MM.1S (cell line): ENCODE data around the gene SLC9C1.

Experiments
- DNase-seq: peaks from one replicate; pipeline ENCODE4 v3.0.0-alpha.2; 2015
- H2AFZ ChIP-seq: fragments of 300-600 bp; sonication (generic); 2 replicates; pipeline ENCODE4 v1.6.0; 2016; ENCODE audit warnings: antibody characterized with exemption, low read length
- H3F3A ChIP-seq: fragments of 300-600 bp; sonication (generic); 2 replicates; pipeline ENCODE4 v1.6.1; 2016; ENCODE audit warnings: mild to moderate bottlenecking, antibody characterized with exemption, low read length, moderate library complexity, mixed read lengths; ENCODE audit not compliant: insufficient read depth
- H3K27ac ChIP-seq: fragments of 300-600 bp; sonication (generic); 2 replicates; pipeline ENCODE4 v1.5.1; 2016; ENCODE audit warnings: mild to moderate bottlenecking, low read length
- H3K27me3 ChIP-seq: fragments of 300-600 bp; sonication (generic); replicated peaks from 2 replicates; pipeline ENCODE4 v1.6.0; 2016; ENCODE audit warnings: low read length; ENCODE audit not compliant: insufficient read depth
- H3K36me3 ChIP-seq: fragments of 300-600 bp; sonication (generic); replicated peaks from 2 replicates; pipeline ENCODE4 v1.6.1; 2016; ENCODE audit warnings: mild to moderate bottlenecking, low read length, mixed read lengths; ENCODE audit not compliant: insufficient read depth
- H3K4me1 ChIP-seq: fragments of 300-600 bp; sonication (generic); 2 replicates; pipeline ENCODE4 v1.6.1; 2016; ENCODE audit warnings: low read length, mixed read lengths
- H3K4me2 ChIP-seq: fragments of 300-600 bp; sonication (generic); 2 replicates; pipeline ENCODE4 v1.6.0; 2016; ENCODE audit warnings: low read depth, low read length
- H3K4me3 ChIP-seq: fragments of 300-600 bp; sonication (generic); 2 replicates; pipeline ENCODE4 v1.5.1; 2016; ENCODE audit warnings: low read length, mixed read lengths
- H3K79me2 ChIP-seq: fragments of 300-600 bp; sonication (generic); 2 replicates; pipeline ENCODE4 v1.6.1; 2016; ENCODE audit warnings: mixed run types, low read length, mixed read lengths
- H3K9ac ChIP-seq: fragments of 300-600 bp; sonication (generic); 2 replicates; pipeline ENCODE4 v1.6.1; 2016; ENCODE audit warnings: low read length, mixed read lengths
- H3K9me2 ChIP-seq: fragments of 300-600 bp; sonication (generic); replicated peaks from 2 replicates; pipeline ENCODE4 v1.6.1; 2016; ENCODE audit warnings: mild to moderate bottlenecking, low read length, mixed read lengths; ENCODE audit not compliant: insufficient read depth
- H3K9me3 ChIP-seq: fragments of 300-600 bp; sonication (generic); replicated peaks from 2 replicates; pipeline ENCODE4 v1.6.1; 2016; ENCODE audit warnings: mild to moderate bottlenecking, low read length, mixed read lengths; ENCODE audit not compliant: insufficient read depth
- H4K20me1 ChIP-seq: fragments of 300-600 bp; sonication (generic); 2 replicates; pipeline ENCODE4 v1.6.1; 2016; ENCODE audit warnings: mild to moderate bottlenecking, low read length, moderate library complexity, mixed read lengths; ENCODE audit not compliant: insufficient read depth
- EZH2 ChIP-seq: fragments of 300-600 bp; sonication (generic); optimal IDR thresholded peaks from 2 replicates; pipeline ENCODE3; 2017; ENCODE audit warnings: low read depth, mild to moderate bottlenecking, antibody characterized with exemption, low read length, mixed read lengths
- EZH2phosphoT487 ChIP-seq: fragments of 300-600 bp; sonication (generic); IDR thresholded peaks from 2 replicates; pipeline ENCODE4 v1.6.1; 2018; ENCODE audit warnings: antibody characterized with exemption, low read length
- TF ChIP-seq, protein P1 (sequence below): fragments of 300-600 bp; sonication (generic); IDR thresholded peaks from 2 replicates; pipeline ENCODE4 v1.5.1; 2016; ENCODE audit warnings: antibody characterized with exemption, low read length, mixed read lengths

Gene SLC9C1

DNA sequence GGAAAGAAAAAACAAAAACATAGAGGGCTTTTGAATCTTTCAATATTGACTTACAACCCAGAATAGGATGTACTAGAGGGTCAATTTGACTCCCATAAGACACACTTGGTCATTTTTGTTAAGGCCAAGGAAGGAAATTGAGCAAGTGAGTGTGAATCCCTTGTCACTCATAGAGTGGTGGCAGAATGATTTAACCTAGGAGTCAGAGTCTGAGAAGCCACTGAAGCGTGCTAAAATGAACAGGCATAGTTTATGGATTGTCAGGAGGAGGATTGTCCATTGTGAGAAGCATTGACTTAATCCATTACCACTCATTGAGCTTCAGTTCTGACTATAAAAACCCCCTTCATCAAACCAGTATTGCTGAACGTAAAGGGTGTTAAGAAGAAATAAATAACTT lies 152.7 kb downstream of the SLC9C1 start:
- Histone ChIP-seq H3K9me2 (no peaks in the 10 kb centered on the region), H3F3A (no peaks in the 10 kb centered on the region), H3K27ac (no peak overlapping the region), H3K36me3 (no peaks in the 10 kb centered on the region), H3K4me1 (peaks cover 24% of the 10 kb centered on the region), H4K20me1 (no peaks in the 10 kb centered on the region), H3K79me2 (no peaks in the 10 kb centered on the region), H3K9ac (no peak overlapping the region), H3K9me3 (no peaks in the 10 kb centered on the region), H3K27me3 (no peaks in the 10 kb centered on the region), H3K4me3 (no peak overlapping the region), H3K4me2 (no peak overlapping the region), H2AFZ (no peak overlapping the region)
- TF ChIP-seq, protein P1, sequence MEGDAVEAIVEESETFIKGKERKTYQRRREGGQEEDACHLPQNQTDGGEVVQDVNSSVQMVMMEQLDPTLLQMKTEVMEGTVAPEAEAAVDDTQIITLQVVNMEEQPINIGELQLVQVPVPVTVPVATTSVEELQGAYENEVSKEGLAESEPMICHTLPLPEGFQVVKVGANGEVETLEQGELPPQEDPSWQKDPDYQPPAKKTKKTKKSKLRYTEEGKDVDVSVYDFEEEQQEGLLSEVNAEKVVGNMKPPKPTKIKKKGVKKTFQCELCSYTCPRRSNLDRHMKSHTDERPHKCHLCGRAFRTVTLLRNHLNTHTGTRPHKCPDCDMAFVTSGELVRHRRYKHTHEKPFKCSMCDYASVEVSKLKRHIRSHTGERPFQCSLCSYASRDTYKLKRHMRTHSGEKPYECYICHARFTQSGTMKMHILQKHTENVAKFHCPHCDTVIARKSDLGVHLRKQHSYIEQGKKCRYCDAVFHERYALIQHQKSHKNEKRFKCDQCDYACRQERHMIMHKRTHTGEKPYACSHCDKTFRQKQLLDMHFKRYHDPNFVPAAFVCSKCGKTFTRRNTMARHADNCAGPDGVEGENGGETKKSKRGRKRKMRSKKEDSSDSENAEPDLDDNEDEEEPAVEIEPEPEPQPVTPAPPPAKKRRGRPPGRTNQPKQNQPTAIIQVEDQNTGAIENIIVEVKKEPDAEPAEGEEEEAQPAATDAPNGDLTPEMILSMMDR: no peak
- TF ChIP-seq EZH2phosphoT487 (no peak), EZH2 (no peak)
- no peak for DNase-seq

DNA sequence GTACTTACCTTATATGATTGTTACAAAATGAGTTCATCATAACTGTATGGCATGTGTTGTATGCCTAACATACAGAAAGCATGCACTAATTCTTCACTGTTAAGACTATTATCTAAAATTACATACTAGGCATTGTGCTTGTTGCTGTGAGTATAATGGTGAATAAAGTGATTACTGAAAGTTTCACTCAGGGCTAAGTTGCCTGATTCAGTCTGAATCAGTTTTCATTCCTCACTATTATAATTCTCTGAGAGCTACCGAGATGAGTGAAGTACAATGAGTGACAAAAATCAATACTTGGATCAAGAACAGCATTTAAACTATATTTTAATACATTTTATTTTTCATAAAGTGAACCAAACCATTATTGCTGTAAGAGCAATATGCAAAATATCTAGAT lies 153.4 kb downstream of the SLC9C1 start:
- H3K9me3 ChIP-seq: no peaks in the 10 kb centered on the region
- no peaks in the 10 kb centered on the region for H3K36me3 ChIP-seq
- H4K20me1 ChIP-seq: no peaks in the 10 kb centered on the region
- no peaks in the 10 kb centered on the region for H3K27me3 ChIP-seq
- H3K4me3 ChIP-seq: no peak overlapping the region
- no peaks in the 10 kb centered on the region for H3F3A ChIP-seq
- H3K4me2 ChIP-seq: no peak overlapping the region
- no peak overlapping the region for H3K9ac ChIP-seq
- H3K9me2 ChIP-seq: no peaks in the 10 kb centered on the region
- H3K4me1 ChIP-seq: peaks cover 31% of the 10 kb centered on the region
- no peaks in the 10 kb centered on the region for H3K79me2 ChIP-seq
- no peak overlapping the region for H3K27ac ChIP-seq
- H2AFZ ChIP-seq: no peak overlapping the region
- TF ChIP-seq, protein P1: no peak
- no peak for TF ChIP-seq EZH2
- no peak for TF ChIP-seq EZH2phosphoT487
- DNase-seq: no peak

DNA sequence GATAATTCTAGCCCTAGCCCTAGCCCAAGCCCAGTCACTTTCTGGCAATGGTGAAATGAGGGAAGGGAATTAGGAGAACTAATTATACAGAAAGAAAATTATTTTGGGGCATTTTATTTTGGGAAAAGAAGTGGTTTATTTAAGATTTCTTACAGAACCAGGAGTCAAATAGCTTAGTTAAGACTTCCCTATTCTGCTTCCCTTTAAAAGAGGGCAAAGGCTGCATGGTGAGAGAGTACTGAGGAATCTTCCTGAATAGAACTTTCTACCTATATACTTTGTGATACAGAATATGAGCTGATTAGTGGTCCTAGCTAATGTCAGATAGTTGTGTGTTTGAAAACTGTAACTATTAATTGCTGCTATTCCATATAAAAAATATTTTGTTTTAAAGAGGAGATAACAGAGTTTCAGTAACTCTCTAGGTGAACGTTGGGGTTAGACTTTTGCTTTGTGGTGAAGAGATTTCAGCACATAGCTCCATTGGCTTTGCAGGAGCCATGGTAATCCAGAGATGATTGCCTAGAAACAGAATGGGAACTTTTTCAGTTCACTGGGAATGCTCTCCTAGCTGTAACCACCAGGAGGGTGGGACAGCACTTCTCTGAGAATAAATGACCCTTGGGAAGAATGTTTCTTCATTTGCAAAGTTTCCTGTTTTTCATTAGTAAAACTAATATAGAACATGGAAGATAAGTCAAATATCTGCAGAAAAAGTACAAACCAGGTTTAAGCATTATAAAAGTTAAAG lies 155.6 kb downstream of the SLC9C1 start:
- Histone ChIP-seq H3K36me3 (no peaks in the 10 kb centered on the region), H3K4me1 (peaks cover 46% of the 10 kb centered on the region), H3K27ac (no peak overlapping the region), H3K27me3 (no peaks in the 10 kb centered on the region), H3K4me2 (no peak overlapping the region), H3F3A (peaks cover 16% of the 10 kb centered on the region; the same call in 1 of the 2 replicates), H3K79me2 (no peaks in the 10 kb centered on the region), H3K9me3 (no peaks in the 10 kb centered on the region), H3K9me2 (no peaks in the 10 kb centered on the region), H3K4me3 (no peak overlapping the region), H4K20me1 (no peaks in the 10 kb centered on the region), H3K9ac (no peak overlapping the region), H2AFZ (no peak overlapping the region)
- DNase-seq: no peak
- TF ChIP-seq, protein P1: no peak
- no peak for TF ChIP-seq EZH2phosphoT487
- no peak for TF ChIP-seq EZH2
